HepG2 (cell line): ENCODE results near the gene CLEC16A. TPM values are rescaled to one million over a fixed set of nuclear protein-coding genes. Genes with fewer than 3 reads are reported as not detected.

ENCODE experiments used
- DRAP1 ChIP-seq: IDR thresholded peaks from 2 replicates; pipeline ENCODE4 v1.6.1; 2016; ENCODE audit warnings: missing genetic modification reagents, missing compliant biosample characterization
- EP300 ChIP-seq, 3 experiments: sonication (generic) in 1 of 3; formaldehyde crosslinking in 1 of 3; IDR thresholded peaks; 2 replicates each; pipeline versions ENCODE4 v1.5.1 to v1.6.1; 2011 to 2020; ENCODE audit warnings: low read depth in 2 of 3, low read length in 2 of 3, borderline replicate concordance in 1 of 3, improper control_type of control experiment in 1 of 3, mild to moderate bottlenecking in 1 of 3, missing genetic modification reagents in 1 of 3, moderate library complexity in 1 of 3
- JUND ChIP-seq: sonication (generic); formaldehyde crosslinking; IDR thresholded peaks from 2 replicates; pipeline ENCODE4 v1.8.0; 2022; ENCODE audit warnings: mild to moderate bottlenecking, missing genetic modification reagents
- MAFK ChIP-seq, 2 experiments: IDR thresholded peaks in 1 of 2; conservative IDR thresholded peaks in 1 of 2; 2 replicates each; pipeline ENCODE4 v1.6.1; 2011; ENCODE audit warnings: improper control_type of control experiment in 2 of 2, low read length in 2 of 2
- MBD4 ChIP-seq: IDR thresholded peaks from 2 replicates; pipeline ENCODE4 v1.6.1; 2012; ENCODE audit warnings: low read length, inconsistent platforms, borderline replicate concordance
- NFIB ChIP-seq: sonication (generic); formaldehyde crosslinking; IDR thresholded peaks from 2 replicates; pipeline ENCODE4 v1.9.0; 2021; ENCODE audit warnings: missing genetic modification reagents, mild to moderate bottlenecking, borderline replicate concordance
- SNAPC2 ChIP-seq: sonication (generic); formaldehyde crosslinking; IDR thresholded peaks from 2 replicates; pipeline ENCODE4 v1.8.1; 2022; ENCODE audit warnings: mild to moderate bottlenecking, missing genetic modification reagents
- ZBTB7B ChIP-seq: sonication (generic); formaldehyde crosslinking; IDR thresholded peaks from 2 replicates; pipeline ENCODE4 v1.4.0; 2020; ENCODE audit warnings: missing genetic modification reagents
- ZFP82 ChIP-seq: sonication (generic); formaldehyde crosslinking; IDR thresholded peaks from 2 replicates; pipeline ENCODE4 v1.5.1; 2020; ENCODE audit warnings: mild to moderate bottlenecking, missing genetic modification reagents, borderline replicate concordance
- ZNF205 ChIP-seq: IDR thresholded peaks from 2 replicates; pipeline ENCODE4 v1.6.1; 2018; ENCODE audit warnings: missing biosample characterization, missing genetic modification reagents
- ZNF263 ChIP-seq: sonication (generic); formaldehyde crosslinking; IDR thresholded peaks from 2 replicates; pipeline ENCODE4 v1.4.0; 2020; ENCODE audit warnings: missing genetic modification reagents
- ZNF281 ChIP-seq: sonication (generic); formaldehyde crosslinking; IDR thresholded peaks from 2 replicates; pipeline ENCODE4 v1.4.0; 2020; ENCODE audit warnings: missing genetic modification reagents, borderline replicate concordance
- ZNF33B ChIP-seq: sonication (generic); formaldehyde crosslinking; IDR thresholded peaks from 2 replicates; pipeline ENCODE4 v1.5.1; 2020; ENCODE audit warnings: mild to moderate bottlenecking, missing genetic modification reagents
- ZNF513 ChIP-seq: sonication (generic); formaldehyde crosslinking; conservative IDR thresholded peaks from 2 replicates; pipeline ENCODE4 v1.5.0; 2020; ENCODE audit warnings: missing genetic modification reagents
- ZNF530 ChIP-seq: sonication (generic); formaldehyde crosslinking; IDR thresholded peaks from 2 replicates; pipeline ENCODE4 v1.5.0; 2020; ENCODE audit warnings: low read depth, mild to moderate bottlenecking, missing genetic modification reagents
- ZNF639 ChIP-seq: conservative IDR thresholded peaks from 2 replicates; pipeline ENCODE4 v1.6.1; 2018; ENCODE audit warnings: missing genetic modification reagents
- ZNF678 ChIP-seq: sonication (generic); formaldehyde crosslinking; IDR thresholded peaks from 2 replicates; pipeline ENCODE4 v1.4.0; 2020; ENCODE audit warnings: mild to moderate bottlenecking, missing genetic modification reagents
- ZNF691 ChIP-seq: sonication (generic); formaldehyde crosslinking; IDR thresholded peaks from 2 replicates; pipeline ENCODE4 v1.4.0; 2020; ENCODE audit warnings: missing genetic modification reagents, low read depth, mild to moderate bottlenecking, borderline replicate concordance
- ZNF883 ChIP-seq: sonication (generic); formaldehyde crosslinking; IDR thresholded peaks from 2 replicates; pipeline ENCODE4 v1.5.1; 2020; ENCODE audit warnings: mild to moderate bottlenecking, missing genetic modification reagents; ENCODE audit errors: not compliant biosample characterization
- ZNF891 ChIP-seq: sonication (generic); formaldehyde crosslinking; IDR thresholded peaks from 2 replicates; pipeline ENCODE4 v1.5.0; 2020; ENCODE audit warnings: mild to moderate bottlenecking, missing genetic modification reagents
- ZSCAN31 ChIP-seq: sonication (generic); formaldehyde crosslinking; IDR thresholded peaks from 2 replicates; pipeline ENCODE4 v1.5.0; 2020; ENCODE audit warnings: low read depth, mild to moderate bottlenecking, missing genetic modification reagents
- polyA plus RNA-seq, 8 experiments: library from polyadenylated mRNA; depleted of rRNA in 3 of 8; stranded (reverse) in 7 of 8; unstranded in 1 of 8; fragments of >200 nt; fragmentation: Illumina TruSeq in 4 of 8; extraction: Trizol in 4 of 8; gene quantifications; 2 replicates each; pipeline versions ENCODE4 v1.2.1 to v1.2.3, GENCODE V29; 2011 to 2016; ENCODE audit warnings: low read depth in 4 of 8, missing spikeins in 1 of 8, mixed read lengths in 1 of 8; ENCODE audit not compliant: insufficient read depth in 1 of 8
- total RNA-seq, 5 experiments: library from RNA; depleted of rRNA; stranded (reverse); fragments of >200 nt; fragmentation: Illumina TruSeq; extraction: Trizol; gene quantifications; 2 replicates each; pipeline ENCODE4 v1.2.3, GENCODE V29; 2016; ENCODE audit warnings: low read depth in 1 of 5

The CLEC16A gene
- total and polyA plus RNA-seq, 2 of the 13 experiments (the other 11 are each of a cell fraction or from before 2014, with no cell fraction given): 8.5 to 10.3 TPM

GRCh38 chr16:10895053-10895946 is 49.1 kb upstream of the CLEC16A start (continued):
- TF ChIP-seq ZNF691 (CRISPR knock-in tag) (peak; percentile 50; the same call in 1 of the 2 replicates), ZNF530 (CRISPR knock-in tag) (no peak), NFIB (no peak), JUND (CRISPR knock-in tag) (no peak), MBD4 (no peak), ZNF639 (CRISPR knock-in tag) (peak; percentile 64; the same call in 1 of the 2 replicates), ZNF678 (CRISPR knock-in tag) (no peak), ZNF205 (CRISPR knock-in tag) (peak; percentile 58; the same call in 1 of the 2 replicates), ZNF883 (CRISPR knock-in tag) (peak; percentile 94), DRAP1 (CRISPR knock-in tag) (no peak), ZSCAN31 (peak; percentile 93), ZNF513 (CRISPR knock-in tag) (no peak), ZNF263 (CRISPR knock-in tag) (peak; percentile 47; the same call in 1 of the 2 replicates), ZNF891 (peak; percentile 97), SNAPC2 (CRISPR knock-in tag) (peak; percentile 86; the same call in 1 of the 2 replicates), EP300 (IDR thresholded peaks at IDR 0.05; ENCODE audit: low read depth in 2 of 2, low read length in 2 of 2) (no peak), EP300 (CRISPR knock-in tag; IDR thresholded peaks at IDR 0.05; ENCODE audit: borderline replicate concordance) (no peak), MAFK (conservative IDR thresholded peaks at IDR 0.05 in 1 of 2, IDR thresholded peaks at IDR 0.05 in 1 of 2; ENCODE audit: low read length in 2 of 2) (peak; percentile 2 to 20; a peak in 2 of 4 replicates), ZNF281 (CRISPR knock-in tag) (peak; percentile 79), ZFP82 (CRISPR knock-in tag) (no peak), ZNF33B (CRISPR knock-in tag) (0 out of 2 replicates have a peak, but pooled peaks have one; percentile 69), ZBTB7B (CRISPR knock-in tag) (no peak; the same call in 1 of the 2 replicates)
